ENCODE measurements around the gene FBLN1.

The FBLN1 gene

GRCh38 chr22:45616432-45616831, 113.7 kb downstream of the FBLN1 start:
- DNase-seq: no peak

GRCh38 chr22:45617948-45618347, 115.3 kb downstream of the FBLN1 start:
- DNase-seq: no peak

- no peak for DNase-seq
These were observed 118.0 kb downstream of the FBLN1 start for GRCh38 chr22:45620706-45621105.

- DNase-seq: no peak
These were observed 119.3 kb downstream of the FBLN1 start for GRCh38 chr22:45621836-45622600.

GRCh38 chr22:45623464-45624145, 120.9 kb downstream of the FBLN1 start:
- peak; percentile 9 to 81 for DNase-seq

- no peak for DNase-seq
These were observed 123.5 kb downstream of the FBLN1 start for GRCh38 chr22:45626198-45626651.

- DNase-seq: no peak
These were observed 125.0 kb downstream of the FBLN1 start for GRCh38 chr22:45627489-45628233.

GRCh38 chr22:45628515-45628914, 125.8 kb downstream of the FBLN1 start:
- no peak for DNase-seq

GRCh38 chr22:45629469-45630089, 126.9 kb downstream of the FBLN1 start:
- no peak for DNase-seq

- no peak for DNase-seq
These were observed 127.8 kb downstream of the FBLN1 start for GRCh38 chr22:45630436-45630835.

GRCh38 chr22:45631140-45631840, 128.6 kb downstream of the FBLN1 start:
- DNase-seq: no peak

GRCh38 chr22:45631841-45632238, 129.2 kb downstream of the FBLN1 start:
- DNase-seq: no peak

- DNase-seq: no peak
These were observed 130.3 kb downstream of the FBLN1 start for GRCh38 chr22:45632791-45633515.

- no peak for DNase-seq
These were observed 134.0 kb downstream of the FBLN1 start for GRCh38 chr22:45636683-45637082.

GRCh38 chr22:45638197-45638596, 135.5 kb downstream of the FBLN1 start:
- no peak for DNase-seq

- DNase-seq: peak; percentile 44 to 68
These were observed 136.4 kb downstream of the FBLN1 start for GRCh38 chr22:45638834-45639746.

GRCh38 chr22:45639747-45640102, 137.0 kb downstream of the FBLN1 start:
- no peak for DNase-seq

GRCh38 chr22:45640291-45640940, 137.7 kb downstream of the FBLN1 start:
- no peak for DNase-seq

GRCh38 chr22:45640941-45641621, 138.4 kb downstream of the FBLN1 start:
- DNase-seq: no peak

Data from inflammatory macrophage (primary cell).